ENCODE results near the gene ANKH.

ANKH gene

DNA sequence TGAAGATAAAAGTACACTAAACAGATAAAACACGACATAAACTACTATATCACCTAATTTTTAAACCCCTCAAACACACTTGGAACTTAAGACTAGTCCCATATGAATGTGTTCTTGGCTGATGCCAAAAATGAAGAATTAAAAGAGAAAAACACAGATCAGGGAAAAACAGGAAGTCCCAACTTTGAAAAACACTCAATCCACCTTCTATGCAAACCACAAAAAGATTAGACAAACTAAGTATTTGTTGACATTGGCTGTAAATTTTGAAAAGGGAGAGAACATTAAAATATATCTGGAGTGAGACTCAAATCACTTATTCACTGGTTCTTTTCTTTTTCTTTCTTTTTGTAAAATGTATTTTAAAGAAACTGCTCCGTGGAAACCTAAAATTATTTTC lies 81.4 kb downstream of the ANKH start:
- no peak for DNase-seq (ENCODE audit: low read depth)

DNA sequence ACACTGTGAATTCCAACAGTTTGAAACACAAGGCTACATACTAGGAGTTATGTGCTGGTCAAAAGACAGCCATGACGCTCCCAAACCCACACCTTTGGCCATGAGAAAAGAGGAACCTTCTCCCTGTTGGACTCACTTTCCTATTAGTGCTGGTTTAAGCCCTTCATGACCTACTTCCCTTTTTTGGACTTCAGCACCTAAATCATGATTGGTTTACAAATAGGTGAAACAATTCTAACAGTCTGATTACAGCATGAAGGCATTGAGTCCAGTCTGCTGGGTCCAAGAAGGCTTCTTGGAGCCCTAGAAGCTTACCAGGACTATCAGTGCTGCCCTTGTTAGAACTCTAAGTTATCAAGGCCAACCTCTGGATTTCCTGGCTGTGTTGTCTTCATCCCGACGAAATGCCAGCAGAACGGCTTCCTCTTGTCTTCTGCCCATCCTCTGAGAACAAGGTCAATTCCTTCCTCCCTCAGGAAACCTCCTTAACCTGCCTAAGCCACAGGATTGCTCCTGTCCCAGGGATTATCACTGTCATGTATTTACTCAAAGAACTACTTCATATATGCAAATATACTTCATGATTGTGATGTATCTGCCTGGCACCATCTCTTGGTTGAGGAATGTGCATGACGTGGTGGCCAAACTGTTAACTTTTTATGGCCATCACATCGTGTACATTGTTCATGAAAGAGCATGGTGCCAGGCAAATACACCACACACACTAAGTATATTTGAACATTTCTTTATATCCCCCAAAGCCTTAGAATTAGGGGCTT lies 83.6 kb downstream of the ANKH start:
- DNase-seq (ENCODE audit: low read depth) = no peak

DNA sequence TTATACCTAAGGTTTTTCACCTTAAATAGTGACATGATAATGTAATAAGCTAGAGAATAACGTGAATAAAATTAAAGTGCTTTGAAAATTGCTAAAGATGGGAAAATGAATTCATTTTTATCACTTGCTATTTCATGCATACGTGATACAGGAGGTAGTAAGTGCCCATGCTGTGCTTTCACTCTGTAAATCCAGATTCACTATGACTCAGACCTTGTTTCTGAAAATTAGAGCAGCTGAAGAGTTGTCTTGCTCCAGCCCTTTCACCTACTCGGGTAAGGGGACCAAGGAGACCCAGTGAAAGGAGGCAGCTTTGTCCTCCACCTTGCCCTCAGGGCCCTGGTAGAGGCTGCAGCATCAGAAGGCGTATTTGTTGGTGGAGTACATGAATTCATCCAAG lies 87.9 kb downstream of the ANKH start:
- no peak for DNase-seq (ENCODE audit: low read depth)

DNA sequence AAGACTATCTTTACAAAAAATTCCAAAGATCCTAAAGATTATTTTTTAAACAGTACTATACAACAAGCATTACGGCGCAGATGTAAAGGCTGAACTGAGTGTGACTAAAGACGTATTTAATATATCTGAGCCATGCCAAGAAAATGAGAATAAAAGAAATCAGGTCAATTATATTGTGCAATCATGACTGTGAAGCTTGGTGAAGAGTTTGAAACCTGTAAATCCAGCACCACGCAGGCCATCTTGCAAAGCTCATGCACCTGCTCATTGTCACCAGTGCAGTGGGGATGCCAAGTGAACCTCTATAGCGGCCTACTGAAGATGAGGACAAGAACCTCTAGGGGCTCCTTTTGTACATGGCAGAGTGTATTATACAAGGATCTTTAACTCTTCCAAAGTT lies 89.0 kb downstream of the ANKH start:
- no peak for DNase-seq (ENCODE audit: low read depth)

DNA sequence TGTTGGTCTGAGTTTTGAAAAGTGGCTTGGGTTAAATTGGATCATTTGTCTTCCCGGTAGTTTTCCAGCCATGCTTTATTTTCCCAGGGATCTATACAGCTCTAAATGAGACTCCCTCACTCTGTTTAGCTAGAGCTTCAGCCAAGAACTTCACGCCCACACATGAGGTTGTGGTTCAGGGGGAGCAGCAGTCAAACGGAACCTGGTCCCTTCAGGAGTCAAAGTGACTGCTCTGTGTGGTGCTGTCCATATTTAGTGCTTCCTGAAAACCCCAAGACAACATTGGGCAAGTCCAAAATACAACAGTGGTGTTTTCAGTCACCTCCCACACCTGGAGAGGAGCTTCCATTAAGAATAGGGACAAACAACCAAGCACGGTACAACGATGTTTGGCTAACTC lies 90.5 kb downstream of the ANKH start:
- no peak for DNase-seq (ENCODE audit: low read depth)

DNA sequence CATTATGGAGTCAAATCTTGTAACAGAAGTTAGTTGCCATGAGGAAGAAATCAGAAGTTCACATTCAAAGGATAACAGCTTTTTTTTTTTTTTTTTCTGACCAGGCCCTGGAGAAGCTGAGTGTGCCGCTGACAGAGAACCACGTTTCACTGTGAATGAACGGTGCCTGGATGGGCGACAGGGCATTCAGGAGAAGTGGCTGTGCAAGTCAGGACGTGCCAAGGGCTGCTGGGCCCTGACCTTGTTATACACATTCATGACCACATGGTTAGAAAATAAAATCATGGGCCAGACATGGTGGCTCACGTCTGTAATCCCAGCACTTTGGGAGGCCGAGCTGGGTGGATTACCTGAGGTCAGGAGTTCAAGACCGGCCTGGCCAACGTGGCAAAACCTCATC lies 91.6 kb downstream of the ANKH start:
- DNase-seq (ENCODE audit: low read depth) = no peak

DNA sequence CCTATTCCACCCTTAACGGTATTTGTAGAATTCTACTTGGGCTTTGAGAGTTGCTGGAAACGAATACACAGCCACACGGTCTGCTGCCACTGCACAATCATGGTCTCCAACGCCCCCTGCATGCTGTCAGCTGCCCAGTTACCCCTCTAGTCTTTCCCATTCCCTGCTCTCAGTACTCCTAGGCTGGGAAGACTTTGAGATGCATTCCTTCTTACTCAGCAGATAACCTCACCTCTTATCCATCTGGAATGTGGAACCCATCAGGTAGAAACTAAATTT lies 92.8 kb downstream of the ANKH start:
- DNase-seq (ENCODE audit: low read depth) = no peak

DNA sequence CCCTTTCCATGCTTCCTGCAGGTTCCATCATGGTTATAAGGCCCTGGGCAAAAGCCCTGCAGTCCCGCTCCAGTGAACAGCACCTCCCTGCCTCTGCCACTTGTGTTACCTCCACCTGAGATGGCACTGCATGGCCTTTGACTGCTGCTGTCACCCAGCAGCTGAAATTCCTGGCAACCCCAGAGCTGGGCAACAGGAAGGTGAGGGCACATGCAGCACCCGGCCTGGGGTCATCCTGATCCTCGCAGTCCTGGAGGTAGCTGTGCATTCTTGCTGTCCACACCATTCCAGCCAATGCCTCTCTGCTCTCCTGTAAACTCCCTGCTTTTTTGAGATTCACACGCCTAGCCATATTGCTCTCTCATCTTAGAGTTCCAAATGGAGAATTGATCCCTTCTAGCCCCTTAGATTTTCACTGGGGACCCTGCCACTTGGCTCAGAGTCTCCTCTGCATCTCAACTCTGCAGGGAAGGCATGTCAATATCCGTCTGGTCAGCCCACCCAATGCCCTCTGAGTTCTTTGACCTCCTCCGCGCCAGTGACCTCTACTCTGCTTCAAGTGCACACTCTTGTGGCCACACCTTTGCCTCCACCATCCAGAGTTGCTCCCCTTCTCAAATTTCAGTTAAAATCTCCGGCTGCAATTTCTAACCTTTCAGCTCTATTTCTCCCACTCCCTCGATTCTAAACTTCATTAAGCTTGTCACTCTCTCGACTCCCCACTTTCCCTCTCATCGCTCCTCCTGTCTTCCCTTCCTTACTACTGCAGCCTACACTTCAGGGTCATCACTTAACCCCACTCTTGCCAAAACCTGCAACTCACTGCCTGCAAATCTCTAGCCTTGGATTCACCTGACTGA lies 93.4 kb downstream of the ANKH start:
- no peak for DNase-seq (ENCODE audit: low read depth)

DNA sequence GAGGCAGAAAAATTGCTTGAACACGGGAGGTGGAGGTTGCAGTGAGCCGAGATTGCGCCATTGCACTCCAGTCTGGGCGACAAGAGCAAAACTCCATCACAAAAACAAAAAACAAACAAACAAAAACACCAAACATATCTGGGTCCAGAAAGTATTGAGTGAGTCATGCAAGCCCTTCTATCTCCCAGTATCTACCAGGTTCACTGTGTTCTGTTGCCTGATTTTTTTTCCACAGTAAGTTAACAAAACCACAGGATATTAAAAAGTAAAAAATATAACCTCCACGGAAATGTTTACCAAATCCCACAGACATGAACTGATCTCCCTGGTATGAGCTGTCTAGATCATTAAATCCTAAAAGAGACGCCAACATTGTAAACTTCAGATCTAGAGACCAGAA lies 94.4 kb downstream of the ANKH start:
- DNase-seq (ENCODE audit: low read depth) = no peak

DNA sequence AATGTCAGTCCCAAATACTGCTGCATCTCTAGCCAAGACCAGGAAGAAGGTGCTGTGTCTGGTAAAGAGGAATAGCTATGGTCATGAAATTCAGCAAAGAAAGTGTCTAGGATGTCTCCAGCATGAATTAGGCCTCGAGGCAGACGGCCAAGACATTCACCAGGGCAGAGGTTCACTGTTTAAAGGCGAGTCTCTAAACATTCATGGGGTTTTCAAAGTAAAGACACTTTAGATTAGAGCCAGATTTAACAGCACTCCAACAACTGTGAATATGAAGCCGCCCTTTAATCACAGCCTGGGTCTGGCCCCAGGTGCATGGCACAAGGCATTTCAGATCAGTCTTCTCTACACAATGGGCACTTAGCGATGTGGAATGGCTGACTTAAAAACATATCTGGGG lies 95.0 kb downstream of the ANKH start:
- no peak for DNase-seq (ENCODE audit: low read depth)

DNA sequence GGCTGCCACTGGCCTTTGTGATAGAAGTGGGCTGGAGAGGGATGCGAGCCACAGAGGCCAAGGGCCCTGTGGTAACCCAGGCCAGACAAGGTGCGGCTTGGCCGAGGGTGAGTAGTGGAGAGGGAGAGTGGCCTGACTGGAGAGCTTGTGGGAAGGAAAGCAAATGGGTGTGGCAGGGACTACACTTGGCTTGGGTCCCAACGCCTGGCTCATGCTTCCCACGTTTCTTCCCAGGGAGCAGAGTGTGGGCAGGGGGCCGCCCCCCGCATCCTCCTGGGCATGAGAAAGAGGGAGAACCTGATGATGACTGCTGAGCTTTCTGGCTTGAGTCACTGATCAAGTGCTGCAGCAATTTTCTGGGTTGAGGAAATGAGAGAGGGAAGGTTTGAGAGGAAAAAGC lies 95.7 kb downstream of the ANKH start:
- no peak for DNase-seq (ENCODE audit: low read depth)

DNA sequence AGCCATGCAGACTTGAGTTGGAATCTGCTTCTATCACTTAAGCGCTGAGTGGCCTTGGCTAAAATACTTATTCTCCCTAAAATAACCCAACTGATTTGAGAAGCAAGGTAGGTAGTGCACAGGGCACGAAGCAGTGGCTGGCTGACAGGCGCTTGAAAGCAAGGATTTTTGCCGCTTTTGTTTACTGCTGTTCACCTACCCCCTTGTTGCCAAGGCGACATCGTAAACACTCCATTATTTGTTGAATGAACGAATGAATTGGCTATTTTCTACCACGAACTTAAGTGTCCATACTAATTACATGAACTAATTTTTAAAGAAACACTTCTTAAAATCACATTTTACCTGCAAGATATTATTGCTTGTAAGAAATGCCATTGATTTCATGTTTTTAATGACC lies 98.0 kb downstream of the ANKH start:
- DNase-seq (ENCODE audit: low read depth) = no peak

DNA sequence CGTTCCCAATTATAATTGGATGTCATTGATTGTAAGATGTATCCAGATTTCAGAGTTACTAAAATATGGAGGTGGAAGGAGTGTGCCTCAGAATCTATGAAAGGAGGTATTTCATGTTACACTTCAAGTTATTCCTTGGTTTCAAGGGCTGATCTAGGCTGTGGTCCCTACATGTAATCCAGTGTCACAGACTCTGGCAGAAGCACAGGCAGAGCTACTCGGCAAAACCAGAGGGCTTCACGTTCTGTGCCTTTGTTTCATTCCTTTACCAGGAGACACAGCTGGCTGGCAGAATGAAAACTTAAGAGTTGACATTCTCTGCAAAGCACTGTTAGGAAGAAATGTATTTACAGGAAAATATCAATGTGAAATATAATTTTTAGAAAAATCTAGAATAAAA lies 99.6 kb downstream of the ANKH start:
- no peak for DNase-seq (ENCODE audit: low read depth)

DNA sequence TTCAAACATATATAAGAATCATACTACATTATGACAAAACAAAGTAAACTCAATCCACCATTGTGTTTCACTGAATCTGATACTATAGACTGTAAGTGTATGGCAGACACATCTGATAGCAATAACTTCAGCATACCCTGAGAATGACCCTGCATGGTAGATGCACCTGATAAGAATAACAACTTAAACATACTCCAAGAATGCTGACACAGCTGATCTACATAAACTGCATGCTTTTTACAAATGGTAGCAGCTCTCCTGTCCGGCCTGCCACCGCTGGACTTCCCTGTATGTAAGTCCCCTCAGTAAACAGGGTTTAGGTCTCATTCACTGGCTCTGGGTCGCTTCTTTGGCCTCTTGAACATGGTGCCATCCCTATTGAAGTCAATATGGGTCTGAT lies 100.4 kb downstream of the ANKH start:
- no peak for DNase-seq (ENCODE audit: low read depth)

DNA sequence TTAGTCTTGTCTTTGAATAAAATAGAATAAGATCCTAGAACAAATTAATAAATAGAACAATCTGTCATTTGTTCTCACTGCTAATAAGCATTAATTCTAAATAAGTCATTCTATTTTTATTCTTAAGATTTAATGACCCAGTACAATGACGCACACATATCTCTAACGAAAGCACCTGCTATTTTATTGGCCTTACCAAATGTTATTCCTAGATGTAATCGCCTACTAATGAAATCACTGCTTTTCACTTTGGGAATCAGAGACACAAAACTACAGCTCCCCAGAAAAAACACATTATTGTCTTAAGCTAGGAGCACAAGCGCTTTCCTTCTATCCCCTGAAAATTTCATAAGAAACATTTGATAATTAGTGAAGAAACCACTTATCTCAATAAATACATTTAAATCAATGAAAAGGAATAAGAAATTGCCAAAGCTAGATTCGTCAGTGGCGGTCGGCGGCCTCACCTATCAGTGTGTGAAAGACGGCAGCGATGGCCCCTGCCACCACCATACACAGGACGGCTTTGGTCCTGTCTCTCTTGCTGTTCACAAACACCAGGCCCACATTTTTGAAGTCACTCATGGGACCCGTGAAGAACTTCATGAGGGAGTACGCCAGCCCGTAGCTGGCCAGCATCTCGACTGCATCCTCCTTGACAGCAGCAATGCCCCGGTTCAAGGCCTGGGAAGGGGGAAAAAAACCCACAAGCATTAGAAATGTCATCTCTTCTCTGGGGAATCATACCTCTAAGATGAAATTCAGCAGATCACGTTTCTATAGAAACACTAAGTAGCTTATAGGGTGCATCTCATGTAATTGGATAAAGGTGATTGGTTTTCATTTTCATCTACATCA lies 102.8 kb downstream of the ANKH start:
- DNase-seq (ENCODE audit: low read depth) = no peak

DNA sequence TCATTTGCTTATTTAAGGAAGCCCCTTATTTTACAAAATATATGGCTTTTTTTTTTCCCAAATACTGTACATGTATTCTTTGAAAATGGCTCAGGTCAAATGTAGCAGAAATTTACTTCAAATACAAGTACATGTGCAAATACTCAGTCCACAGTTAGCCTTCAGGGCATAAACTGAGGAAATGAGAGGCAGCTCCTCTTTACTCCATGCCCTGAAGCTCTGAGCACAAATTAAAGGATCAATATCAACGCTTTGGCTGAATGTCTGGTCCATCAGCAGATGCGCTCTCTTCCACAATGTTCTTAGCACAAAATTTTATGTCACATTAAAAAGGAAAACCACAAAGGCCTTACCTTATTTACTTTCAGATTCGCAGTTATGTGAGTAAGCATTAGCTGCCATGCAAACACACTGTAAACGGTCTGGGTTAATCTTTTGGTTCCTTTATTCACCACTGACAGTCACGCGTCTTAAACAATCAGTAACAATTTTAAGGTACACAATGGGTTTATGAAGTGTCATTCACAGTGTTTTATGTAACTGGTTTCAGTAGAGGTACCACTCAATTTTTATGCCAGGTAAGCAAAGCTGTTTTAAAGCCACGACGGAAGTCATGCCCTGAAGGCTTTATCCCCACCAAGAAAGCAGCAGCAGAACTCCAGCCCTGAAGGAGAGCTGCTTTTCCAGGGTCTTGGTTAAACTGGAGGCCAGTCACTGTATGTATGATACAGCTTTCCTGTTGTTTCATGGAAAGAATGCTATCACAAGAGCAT lies 103.7 kb downstream of the ANKH start:
- no peak for DNase-seq (ENCODE audit: low read depth)

DNA sequence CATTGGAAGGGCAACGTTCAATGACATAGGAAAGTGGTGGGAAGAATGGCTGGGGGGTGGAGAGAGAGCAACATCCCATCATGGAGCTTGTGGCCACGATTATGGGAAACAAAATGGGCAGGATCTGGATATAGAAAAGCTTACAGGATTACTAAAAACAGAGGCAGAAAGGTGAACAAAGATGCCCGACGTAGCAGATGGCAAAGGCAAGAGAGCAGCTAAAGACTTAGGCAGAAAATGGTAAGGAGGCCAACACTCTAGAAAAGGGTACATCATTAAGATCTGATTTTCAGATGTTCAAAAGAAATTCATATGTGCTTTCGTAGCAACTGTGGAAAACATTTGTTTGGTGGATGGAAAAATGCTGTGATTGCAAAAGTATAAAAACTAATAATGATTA lies 104.5 kb downstream of the ANKH start:
- no peak for DNase-seq (ENCODE audit: low read depth)

DNA sequence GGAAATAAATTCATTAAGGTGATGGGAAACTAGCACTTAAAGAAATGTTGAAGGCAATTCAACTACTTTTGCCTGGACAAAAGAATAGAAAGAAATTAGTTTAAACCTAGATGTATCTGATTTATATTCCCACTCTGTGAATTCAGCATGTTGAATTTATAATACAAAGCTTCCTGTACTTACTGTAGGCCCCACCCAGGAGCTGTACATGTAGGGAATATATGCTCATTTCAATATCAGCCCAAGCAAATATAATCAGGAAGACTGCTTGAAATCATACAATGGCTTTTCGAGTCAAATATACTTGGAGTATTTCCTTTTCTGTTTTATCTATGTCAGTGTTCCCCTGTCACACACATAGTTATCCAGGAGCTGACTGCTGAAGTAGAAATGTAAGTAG lies 105.0 kb downstream of the ANKH start:
- no peak for DNase-seq (ENCODE audit: low read depth)

DNA sequence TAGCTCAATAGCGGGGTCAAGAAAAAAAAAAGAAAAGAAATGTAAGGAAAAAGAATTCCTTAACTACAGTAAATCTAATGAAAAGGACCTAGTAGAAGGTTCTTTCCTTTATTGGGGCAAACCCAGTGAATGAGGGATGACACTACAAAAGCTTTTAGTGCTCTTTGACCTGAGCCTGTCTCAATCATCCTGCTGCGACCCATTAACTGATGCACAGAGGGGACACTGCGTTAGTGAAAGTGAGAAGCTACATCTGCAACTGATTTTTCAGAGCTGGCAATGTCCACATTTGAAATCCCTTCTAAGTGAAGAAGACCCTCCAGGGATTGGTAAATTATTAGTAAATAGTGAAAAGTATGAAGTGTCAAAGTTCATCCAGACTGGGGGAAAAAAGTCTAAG lies 106.0 kb downstream of the ANKH start:
- DNase-seq (ENCODE audit: low read depth) = no peak

DNA sequence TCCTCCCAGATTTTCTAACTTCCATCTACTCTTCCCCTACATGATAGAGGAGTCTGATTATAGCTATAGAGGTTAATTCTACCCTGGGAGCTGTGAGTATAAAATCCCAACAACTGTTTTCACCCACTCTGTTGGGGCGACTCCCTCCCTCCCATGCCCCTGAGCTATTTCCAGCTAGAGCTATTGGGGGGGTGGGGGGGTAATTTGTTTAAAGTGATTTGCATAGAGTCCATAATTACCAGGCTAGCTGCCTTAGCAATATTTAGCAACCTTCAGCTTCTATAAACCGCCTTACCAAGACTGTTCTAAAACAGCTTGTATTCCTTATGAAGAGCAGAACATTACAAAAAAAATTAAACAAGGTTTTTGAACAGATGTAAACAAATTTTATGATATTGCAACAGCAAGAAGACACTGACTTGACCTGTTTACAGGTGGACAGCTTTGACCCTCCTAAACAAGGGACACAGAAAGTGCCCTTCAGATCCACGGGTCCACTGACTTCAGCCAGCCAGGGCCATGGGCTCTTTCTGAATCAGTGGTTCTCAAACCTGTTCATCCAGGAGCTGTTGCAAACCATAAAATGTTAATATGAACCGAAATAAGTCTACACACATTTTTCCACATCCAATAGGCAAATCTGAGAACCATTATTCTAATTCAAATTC lies 108.9 kb downstream of the ANKH start:
- DNase-seq (ENCODE audit: low read depth) = no peak

DNA sequence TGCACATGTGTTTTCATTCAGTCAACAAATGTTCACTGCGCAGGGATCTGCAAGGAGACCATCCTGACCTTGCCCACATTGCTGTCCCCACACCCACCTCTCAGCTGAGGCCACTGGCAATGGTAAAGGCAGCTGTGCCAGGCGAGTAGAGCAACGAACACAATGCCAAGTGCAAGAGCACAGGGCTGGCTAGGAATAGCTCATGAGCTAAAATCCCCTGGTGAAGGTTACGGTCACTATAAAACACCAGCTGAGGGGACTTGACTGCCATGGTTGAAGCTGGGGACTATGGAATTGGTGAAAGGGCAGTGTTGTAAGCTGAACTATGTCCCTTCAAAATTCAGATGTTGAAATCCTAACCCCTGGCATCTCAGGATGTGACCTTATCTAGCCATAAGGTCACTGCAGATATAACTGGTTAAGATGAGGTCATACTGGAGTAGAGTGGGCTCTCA lies 111.0 kb downstream of the ANKH start:
- DNase-seq (ENCODE audit: low read depth) = no peak

Measured in activated T-cell treated with anti-CD3 and anti-CD28 coated beads for 48 hours (primary cell).